Umbilical cord (tissue), 2 donors: Measurements from ENCODE around the gene SPP1. TPM values are rescaled to one million over a fixed set of nuclear protein-coding genes. Genes with fewer than 3 reads are reported as not detected.
"Not testable (repeated sequence)": the region's sequence is repeated elsewhere in the genome, so short reads cannot be mapped to it uniquely, and the experiment has no call there.

Source experiments
- DNase-seq: peaks from one replicate; pipeline ENCODE4 v3.0.0-alpha.2; 2015; ENCODE audit warnings: low spot score
- total RNA-seq: library from RNA; depleted of rRNA; stranded (reverse); fragments of >200 nt; gene quantifications from one replicate; pipeline ENCODE4 v1.2.3, GENCODE V29; 2014; ENCODE audit warnings: low replicate concordance; ENCODE audit not compliant: insufficient read depth

The SPP1 gene
- 1,479 TPM for total RNA-seq

DNA sequence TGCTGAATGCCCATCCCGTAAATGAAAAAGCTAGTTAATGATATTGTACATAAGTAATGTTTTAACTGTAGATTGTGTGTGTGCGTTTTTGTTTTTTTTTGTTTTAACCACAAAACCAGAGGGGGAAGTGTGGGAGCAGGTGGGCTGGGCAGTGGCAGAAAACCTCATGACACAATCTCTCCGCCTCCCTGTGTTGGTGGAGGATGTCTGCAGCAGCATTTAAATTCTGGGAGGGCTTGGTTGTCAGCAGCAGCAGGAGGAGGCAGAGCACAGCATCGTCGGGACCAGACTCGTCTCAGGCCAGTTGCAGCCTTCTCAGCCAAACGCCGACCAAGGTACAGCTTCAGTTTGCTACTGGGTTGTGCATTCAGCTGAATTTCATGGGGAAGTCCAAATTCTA, at the start of gene SPP1:
SPP1 (plus strand) TSS at position 249 of the 400 bp plus-strand sequence. CDS start 1,182 bp downstream, outside the sequence.
- peak; percentile 32 for DNase-seq

DNA sequence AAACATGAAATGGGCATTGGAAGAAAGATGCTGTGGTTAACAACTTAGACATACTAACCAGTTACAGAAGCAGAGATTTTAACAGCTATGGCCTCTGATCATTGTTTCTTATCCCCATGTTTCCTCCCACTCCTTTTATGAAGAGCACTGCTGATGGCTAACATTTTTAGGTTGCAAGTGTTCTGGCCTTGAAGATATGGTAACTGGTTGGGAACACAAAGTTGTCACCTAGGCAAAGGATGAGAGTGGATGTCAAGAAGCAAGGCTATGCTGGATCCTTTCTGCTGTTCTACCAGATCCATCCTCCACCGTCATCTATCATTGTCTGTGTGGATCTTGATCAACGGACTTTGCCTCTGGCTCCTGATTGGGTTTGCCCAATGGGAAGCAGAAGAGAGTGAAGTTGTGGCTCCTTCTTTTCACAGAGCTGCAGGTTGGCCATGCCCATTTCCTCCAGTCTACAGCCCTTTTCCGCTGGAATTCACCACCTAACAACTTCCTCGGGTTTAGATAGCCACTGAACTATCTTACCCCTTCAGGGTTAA, 48.9 kb upstream of the SPP1 start:
- no peak for DNase-seq

DNA sequence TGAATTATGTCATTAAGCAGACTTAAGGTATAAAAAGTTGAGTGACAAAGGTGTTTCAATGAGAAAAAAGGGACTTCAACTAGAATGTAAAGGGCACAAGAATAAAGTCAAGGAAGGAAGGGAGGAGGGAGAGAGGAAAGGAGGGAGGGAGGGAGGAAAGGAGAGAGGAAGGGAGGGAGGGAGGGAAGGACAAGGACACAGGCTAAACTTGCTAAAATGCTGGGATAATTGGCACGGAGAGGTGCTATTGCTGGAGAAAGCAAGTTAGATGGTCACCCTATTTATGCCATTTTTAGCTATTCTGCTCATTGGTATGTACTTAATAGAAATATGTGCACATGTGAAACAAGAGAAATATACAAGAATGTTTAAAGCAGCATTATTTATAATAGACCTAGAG, 44.9 kb upstream of the SPP1 start:
- DNase-seq: no peak

DNA sequence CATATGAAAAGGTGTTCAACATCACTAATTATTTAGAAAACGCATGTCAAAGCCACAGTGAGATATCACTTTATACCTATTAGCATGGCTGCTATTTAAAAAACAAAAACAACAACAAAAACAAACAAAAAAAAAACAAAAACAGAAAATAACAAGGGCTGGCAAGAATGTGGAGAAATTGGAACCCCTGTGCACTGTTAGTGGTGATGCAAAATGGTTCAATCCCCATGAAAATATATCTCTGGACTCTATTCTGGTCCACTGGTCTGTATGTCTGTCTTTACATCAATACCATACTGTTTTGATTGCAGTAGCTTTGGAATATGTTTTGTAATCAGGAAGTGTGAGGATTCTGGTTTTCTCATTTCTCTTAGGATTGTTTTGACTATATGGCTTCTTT, 43.6 kb upstream of the SPP1 start:
- no peak for DNase-seq

DNA sequence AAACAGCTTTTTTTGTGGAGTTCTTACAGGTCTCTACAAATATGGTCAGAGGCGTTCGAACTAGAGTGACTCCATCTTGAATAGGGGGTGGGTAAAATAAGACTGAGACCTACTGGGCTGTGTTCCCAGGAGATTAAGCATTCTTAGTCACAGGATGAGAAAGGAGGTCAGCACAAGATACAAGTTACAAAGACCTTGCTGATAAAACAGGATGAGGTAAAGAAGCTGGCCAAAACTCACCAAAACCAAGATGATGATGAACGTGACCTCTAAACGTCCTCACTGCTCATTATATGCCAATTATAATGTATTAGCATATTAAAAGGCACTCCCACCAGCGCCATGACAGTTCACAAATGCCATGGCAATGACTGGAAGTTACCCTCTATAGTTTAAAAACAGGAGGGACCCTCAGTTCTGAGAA, 42.8 kb upstream of the SPP1 start:
- DNase-seq: no peak

DNA sequence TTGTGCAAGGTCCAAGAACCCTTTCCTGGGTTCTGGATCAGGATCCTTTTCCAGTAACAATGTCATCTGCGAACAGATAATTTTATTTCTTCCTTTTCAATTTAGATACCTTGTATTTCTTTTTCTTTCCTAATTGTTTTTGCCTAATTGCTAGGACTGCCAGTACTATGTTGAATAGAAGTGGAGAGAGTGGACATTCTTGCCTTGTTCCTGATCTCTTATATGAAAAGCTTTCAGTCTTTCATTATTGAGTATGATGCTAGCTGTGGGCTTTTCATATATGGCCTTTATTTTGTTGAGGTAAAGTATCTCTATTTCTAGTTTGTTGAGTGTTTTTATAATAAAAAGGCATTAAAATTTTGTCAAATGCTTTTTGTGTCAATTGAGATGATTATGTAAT, 42.2 kb upstream of the SPP1 start:
- DNase-seq: no peak

DNA sequence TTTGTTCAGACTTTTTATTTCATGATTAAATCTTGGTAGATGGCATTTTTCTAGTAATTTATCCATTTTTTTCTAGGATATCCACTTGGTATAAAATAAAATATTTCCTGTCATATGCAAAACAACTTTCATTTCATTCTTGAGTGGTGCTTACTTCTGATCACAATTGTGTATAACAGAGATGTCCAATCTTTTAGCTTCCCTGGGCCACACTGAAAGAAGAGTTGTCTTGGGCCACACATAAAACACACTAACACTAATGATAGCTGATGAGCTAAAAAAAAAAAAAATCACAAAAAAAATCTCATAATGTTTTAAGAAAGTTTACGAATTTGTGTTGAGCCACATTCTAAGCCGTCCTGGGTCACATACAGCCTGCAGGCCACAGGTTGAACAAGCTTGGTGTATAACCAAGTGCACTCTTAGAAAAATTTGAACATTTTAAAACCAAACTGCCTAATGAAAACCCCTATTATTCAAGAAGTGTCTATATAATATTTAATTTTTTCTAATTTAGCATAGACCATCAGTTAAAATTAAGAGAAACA, 41.3 kb upstream of the SPP1 start:
- no peak for DNase-seq

DNA sequence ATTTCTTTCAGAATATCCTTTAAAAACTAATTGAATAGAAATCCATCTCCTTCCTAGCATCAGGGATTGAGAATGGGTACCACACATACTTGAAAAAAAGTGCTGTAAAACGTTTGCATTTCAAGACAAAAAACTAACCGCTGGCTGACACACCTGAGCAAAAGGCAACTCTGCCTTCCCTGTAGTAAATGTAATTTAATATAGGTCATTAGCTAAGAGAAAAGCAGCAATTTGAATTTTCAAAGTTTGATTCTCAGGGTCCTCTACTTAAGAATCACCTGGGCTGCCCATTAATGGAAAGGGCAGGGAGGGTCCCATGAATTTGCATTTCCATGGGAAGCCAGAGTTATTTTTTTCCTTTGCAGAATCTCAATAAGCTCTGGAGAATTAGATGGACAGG, 40.5 kb upstream of the SPP1 start:
- no peak for DNase-seq

DNA sequence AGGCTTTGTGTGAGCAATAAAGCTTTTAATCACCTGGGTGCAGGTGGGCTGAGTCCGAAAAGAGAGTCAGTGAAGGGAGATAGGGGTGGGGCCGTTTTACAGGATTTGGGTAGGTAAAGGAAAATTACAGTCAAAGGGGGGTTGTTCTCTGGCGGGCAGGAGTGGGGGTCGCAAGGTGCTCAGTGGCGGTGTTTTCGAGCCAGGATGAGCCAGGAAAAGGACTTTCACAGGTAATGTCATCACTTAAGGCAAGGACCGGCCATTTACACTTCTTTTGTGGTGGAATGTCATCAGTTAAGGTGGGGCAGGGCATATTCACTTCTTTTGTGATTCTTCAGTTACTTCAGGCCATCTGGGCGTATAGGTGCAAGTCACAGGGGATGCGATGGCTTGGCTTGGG, 39.6 kb upstream of the SPP1 start:
- DNase-seq: not testable (repeated sequence)

DNA sequence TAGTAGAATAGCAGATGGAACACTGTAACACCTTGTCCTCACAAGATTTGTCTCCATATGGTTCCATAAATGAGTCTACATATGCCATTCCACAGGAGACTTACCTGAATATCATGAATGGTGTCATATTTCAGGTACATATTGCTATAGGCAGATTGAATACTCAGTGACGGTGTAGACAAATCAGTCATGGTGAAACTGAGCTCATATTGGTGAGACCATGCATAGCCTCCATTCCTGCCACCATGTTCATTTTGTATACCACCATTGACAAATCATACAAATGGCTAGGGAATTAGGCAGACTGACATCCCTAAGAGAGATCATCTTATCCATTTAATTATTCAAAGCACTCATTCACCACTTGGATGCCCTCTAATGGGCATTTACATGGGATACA, 38.0 kb upstream of the SPP1 start:
- DNase-seq: no peak

DNA sequence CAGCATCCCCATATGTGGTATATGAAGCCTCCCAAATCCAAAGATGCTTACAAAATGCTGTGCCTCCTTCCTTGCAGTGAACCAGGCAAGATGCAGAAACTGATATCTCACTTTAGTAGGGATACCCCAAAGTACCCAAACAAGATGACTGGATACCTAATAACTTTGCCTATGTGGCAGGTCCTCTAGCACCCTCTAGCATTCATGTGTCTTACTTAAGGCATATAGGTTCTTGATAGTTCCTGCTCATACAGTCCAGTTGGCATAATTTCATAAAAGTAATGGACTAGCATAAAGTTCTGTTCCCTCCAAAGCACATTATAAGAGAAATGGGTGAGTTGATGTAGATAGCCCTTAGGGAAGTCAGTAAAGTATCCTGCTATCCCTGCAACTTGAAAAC, 36.8 kb upstream of the SPP1 start:
- DNase-seq: no peak

DNA sequence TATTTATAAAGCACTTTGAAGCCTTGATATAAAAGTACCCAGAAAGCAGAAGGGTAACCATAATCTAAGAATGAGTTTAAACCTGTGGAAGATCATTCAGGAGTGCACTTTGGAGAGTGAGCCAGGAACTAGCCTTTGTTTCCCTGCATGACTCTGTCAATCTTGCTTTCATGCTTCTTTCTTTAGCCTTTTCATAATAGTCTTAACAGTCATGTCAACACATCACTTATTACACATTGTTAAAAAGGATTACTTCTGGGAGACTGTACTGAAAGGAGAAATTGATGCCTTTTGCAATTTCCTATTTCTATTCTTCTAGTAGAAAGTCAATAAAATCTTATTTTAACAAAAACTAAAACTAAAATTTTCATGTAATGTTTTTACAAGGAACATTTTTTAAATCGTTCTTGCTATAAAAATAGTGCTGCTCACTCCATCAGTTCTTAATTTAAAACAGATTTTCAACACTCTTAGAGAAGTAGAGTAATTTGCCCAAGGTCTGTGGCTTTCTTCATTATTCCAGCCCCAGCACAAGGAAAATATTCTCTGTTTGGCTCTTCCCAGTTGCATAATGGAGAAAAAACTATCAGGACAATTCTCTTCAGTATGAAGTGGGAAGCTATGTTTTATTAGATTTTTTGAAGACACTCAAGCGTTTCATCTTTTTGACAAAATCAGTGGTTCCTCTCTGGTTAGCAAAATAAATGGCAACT, 35.4 kb upstream of the SPP1 start:
- DNase-seq: no peak

DNA sequence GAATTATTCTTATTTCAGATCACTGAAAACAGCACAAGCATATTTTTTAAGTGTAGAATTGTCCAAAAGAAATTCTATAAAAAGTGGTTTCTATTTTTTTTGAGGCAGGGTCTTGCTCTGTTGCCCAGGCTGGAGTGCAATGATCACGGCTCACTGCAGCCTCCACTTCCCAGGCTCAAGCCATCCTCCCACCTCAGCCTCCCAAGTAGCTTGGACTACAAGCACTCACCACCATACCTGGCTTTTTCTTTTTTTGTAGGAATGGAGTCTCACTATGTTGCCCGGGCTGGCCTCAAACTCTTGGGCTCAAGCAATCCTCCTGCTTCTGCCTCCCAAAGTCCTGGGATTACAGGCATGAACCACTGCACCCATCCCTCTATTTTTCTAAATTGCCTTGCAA, 34.7 kb upstream of the SPP1 start:
- not testable (repeated sequence) for DNase-seq

DNA sequence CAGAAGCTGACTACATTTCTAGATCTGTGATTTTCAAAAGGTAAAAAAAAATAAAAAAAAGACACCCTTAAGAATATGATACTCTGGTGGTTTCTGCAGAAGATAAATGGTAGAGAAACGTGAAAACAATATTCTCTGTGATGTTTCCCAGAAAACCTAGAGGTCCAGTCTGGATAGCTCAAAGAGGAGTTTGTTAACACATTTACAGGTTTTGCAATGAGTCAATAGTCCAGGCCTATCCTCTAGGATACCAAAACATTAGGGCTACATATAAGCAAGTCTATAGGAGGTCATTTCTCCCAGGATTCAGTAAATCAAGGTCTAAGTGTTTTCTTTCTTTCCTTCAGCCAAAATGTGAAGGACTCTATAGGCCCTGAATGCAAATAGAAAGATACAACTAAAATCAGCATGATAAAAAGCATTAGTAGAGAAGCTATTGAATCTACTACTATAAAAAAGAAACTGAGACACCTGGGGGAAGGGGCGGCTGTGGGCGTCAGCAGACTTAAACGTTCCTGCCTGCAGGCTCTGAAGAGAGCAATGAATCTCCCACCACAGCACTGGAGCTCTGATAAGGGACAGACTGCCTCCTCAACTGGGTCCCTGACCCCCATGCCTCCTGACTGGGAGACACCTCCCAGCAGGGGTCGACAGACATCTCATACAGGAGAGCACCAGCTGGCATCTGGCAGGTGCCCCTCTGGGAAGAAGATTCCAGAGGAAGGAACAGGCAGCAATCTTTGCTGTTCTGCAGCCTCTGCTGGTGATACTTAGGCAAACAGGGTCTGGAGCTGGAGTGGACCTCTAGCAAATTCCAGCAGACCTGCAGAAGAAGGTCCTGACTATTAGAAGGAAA, 33.7 kb upstream of the SPP1 start:
- DNase-seq: no peak

DNA sequence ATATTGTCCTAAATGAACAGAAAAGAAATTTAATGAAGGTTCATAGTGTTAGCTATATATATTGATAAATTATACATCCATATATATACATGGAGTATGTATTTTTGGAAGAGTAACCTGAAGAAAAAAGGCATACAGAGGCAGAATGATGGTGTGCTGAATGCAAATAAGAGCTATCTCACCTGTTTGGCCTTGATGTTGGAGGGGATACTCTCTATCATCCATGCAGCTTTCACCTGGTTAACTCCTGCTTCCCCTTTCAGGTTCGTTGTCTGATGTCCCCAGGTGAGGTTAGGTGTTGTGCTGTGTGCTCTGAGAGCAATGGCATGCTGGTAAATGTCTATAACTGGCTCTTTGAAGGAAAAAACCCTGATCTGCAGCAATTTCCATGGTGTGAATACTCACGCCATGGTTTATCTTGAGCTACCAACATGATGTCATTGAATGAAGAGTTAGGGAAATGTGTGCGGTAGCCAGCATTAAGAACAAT, 31.8 kb upstream of the SPP1 start:
- no peak for DNase-seq

DNA sequence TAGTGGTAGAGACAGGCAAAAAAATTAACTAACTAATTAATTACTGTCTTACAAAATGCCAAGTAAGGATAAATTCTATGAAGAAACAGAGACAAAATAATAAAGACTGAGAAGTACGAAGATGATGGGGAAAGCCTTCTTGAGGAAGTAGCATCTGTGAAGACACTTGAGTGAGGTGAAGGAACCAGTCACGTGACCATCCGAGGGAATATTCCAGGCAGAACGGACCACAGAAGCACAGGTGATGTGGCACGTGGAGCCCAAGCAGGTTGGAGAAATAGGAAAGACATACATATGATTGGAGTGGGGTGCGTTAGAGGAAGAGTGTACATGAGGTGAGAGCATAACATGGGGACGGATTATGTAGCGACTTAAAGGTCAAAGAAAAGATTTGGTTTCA, 30.5 kb upstream of the SPP1 start:
- no peak for DNase-seq

DNA sequence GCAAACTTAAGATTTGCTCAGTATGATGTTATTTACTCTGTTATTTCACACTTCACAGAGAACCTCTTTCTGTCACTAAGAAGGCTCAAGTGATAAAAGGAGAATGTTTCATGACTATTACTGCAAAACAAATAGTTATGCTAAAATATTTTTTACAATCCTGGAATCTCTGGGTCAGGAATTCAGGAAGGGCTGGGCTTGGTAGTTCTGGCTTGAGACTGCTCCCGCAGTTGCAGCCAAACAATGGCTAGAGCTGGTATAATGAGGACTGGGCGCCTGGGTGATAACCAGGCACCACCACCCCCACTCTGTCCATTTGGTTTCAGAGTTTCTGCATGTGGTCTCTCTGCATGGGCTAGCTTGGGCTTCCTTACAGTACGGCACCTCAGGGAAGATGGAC, 28.7 kb upstream of the SPP1 start:
- no peak for DNase-seq

DNA sequence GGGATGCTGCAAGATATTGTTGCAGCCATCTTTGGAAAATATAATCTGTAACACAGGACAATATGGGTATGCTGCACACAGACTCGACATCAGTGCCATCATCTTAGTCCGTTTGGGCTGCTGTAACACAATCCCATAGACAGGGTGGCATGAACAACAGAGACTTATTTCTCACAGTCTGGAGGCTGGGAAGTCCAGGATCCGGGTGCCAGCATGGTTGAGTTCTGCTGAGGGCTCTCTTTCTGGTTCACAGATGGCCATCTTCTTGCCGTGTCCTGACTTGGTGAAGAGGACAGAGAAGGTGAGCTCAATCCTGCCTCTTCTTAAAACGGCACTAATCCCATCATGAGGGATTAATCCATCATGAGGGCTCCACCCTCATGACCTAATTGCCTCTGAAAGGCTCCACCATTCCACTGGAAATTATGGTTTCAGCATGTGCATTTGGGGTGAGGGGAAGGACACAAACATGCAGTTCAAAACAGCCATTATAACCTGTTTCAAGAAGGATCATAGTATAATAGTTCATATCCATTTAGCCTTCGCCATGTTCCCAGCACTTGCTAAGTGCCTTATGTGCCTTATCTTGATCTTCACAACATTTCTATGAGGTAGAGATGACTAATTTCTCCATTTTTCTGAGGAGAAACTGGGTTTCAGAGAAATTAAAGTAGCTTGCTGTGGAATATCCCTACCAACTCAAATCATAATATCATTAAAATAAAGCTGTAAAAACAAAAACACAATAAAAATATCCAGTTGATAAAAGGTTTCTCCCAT, 27.9 kb upstream of the SPP1 start:
- no peak for DNase-seq

DNA sequence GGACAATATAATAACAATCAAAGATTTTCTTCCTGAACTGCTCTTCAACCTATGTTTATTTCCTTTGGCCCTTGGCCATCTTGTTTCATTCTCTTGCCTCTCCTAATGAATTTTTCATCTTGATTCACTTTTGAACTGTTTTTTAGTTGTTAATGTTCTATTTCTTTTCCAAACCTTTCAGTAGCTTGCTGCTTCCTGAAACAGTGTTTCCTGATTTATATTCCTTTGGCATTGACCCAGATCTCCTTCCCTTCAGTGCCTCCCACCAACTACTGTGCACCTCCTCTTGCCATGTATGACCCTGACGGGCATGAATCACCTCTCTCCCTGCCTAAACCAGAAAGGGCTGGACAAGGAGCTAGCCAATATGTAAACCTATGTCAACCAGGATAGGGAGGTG, 25.6 kb upstream of the SPP1 start:
- peak; percentile 23 for DNase-seq

DNA sequence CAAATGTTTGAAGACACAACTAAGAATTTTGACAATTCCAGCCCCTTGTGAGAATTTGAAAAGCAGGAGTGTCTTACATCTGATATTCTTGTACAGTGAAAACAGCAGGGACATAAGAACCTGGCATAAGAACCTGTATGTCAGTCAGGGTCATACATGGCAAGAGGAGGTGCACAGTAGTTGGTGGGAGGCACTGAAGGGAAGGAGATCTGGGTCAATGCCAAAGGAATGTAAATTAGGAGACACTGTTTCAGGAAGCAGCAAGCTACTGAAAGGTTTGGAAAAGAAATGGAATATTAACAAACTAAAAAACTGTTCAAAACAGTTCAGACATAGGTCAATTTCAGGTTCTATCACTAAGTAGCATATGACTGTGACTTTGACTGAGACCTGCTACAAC, 25.0 kb upstream of the SPP1 start:
- DNase-seq: no peak

DNA sequence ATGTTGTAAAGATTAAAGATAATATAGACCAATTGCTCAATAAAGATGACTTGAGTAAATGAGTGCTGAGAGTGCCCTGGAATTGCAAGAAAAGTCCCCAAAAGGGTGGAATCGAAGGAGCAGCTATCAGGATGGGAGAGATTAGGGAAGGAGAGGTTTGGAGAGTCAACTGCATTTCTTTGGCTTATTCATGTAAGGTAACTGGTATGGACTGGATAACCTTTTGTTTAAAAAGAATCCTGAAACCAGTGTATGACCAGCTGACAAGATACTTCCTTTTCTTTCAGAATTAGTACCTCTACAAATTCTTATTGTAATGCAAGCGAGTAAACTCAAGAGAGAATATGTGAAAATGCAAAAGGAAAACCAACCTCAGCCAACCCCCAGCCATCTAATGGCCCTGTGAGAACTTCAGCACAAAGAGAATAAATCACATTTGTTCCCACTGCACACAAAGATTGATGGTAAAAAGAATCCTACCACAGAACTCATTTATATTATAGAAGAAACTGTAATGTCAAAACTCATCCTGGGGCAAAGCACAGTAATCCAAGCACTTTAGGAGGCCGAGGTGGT, 24.5 kb upstream of the SPP1 start:
- no peak for DNase-seq
